Osteocyte (in vitro differentiated cells): ENCODE results near the gene TMIGD1. TPM values are rescaled to one million over a fixed set of nuclear protein-coding genes. Genes with fewer than 3 reads are reported as not detected.

Experiments
- DNase-seq: peaks from one replicate; pipeline ENCODE4 v3.0.0; 2021; ENCODE audit warnings: mixed read lengths; ENCODE audit not compliant: unreplicated experiment; ENCODE audit errors: extremely low spot score
- H3K27ac Mint-ChIP-seq: one replicate; pipeline ENCODE4 v1.8.0; 2021; ENCODE audit warnings: mild to moderate bottlenecking, mixed read lengths; ENCODE audit not compliant: unreplicated experiment
- H3K27me3 Mint-ChIP-seq: one replicate; pipeline ENCODE4 v1.8.0; 2021; ENCODE audit warnings: mixed read lengths; ENCODE audit not compliant: unreplicated experiment
- H3K36me3 Mint-ChIP-seq: one replicate; pipeline ENCODE4 v1.8.0; 2021; ENCODE audit warnings: mixed read lengths; ENCODE audit not compliant: unreplicated experiment
- H3K4me1 Mint-ChIP-seq: one replicate; pipeline ENCODE4 v1.8.0; 2021; ENCODE audit warnings: mixed read lengths; ENCODE audit not compliant: unreplicated experiment
- H3K4me3 Mint-ChIP-seq: one replicate; pipeline ENCODE4 v1.8.0; 2021; ENCODE audit warnings: mild to moderate bottlenecking, moderate library complexity, mixed read lengths; ENCODE audit not compliant: unreplicated experiment
- H3K9me3 Mint-ChIP-seq: one replicate; pipeline ENCODE4 v1.8.0; 2021; ENCODE audit warnings: mixed read lengths; ENCODE audit not compliant: unreplicated experiment
- CTCF ChIP-seq: fragments of 200-600 bp; sonication (generic); IDR thresholded peaks from 2 replicates; pipeline ENCODE4 v1.5.0; 2021; ENCODE audit warnings: antibody characterized with exemption, mild to moderate bottlenecking, moderate library complexity
- total RNA-seq: library from RNA; stranded (reverse); gene quantifications from 2 replicates; pipeline ENCODE4 v1.2.1, GENCODE V29; 2021

TMIGD1 gene
- total RNA-seq, 1 donor from 2014 or later: not detected

DNA sequence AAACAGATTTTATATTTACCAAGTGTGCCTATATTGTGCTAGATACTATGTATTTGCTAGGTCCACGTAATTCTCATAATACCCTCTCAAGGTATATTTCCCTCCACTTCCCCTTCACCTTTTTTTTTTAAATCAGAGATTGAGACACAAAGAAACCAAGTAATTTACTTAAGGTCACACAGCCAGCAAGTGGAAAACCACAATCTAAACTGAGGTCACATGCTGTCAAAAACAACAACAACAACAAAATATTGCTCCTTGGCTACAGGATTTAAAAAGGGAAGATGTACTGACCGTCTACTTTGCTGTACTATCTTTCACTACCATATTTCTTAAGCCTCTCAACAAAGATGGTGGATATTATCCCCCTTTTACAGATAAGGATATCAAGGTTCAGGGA lies 57.9 kb downstream of the TMIGD1 start:
- Mint-ChIP-seq H3K27ac (no peak overlapping the region), H3K4me3 (no peak overlapping the region), H3K4me1 (peaks cover 12% of the 10 kb centered on the region), H3K9me3 (no peaks in the 10 kb centered on the region), H3K27me3 (no peaks in the 10 kb centered on the region), H3K36me3 (peaks cover 45% of the 10 kb centered on the region)
- no peak for TF ChIP-seq CTCF
- DNase-seq: no peak

GRCh38 chr17:30274887-30275286 lies 59.0 kb downstream of the TMIGD1 start:
- no peaks in the 10 kb centered on the region for H3K27me3 Mint-ChIP-seq
- H3K4me3 Mint-ChIP-seq: no peak overlapping the region
- H3K9me3 Mint-ChIP-seq: no peaks in the 10 kb centered on the region
- no peak for DNase-seq
- H3K27ac Mint-ChIP-seq: no peak overlapping the region
- H3K36me3 Mint-ChIP-seq: peaks cover 47% of the 10 kb centered on the region
- H3K4me1 Mint-ChIP-seq: peaks cover 16% of the 10 kb centered on the region
- no peak for TF ChIP-seq CTCF

- no peak for DNase-seq
- Mint-ChIP-seq H3K36me3 (peaks cover 51% of the 10 kb centered on the region), H3K4me3 (no peak overlapping the region), H3K27ac (no peak overlapping the region), H3K4me1 (peaks cover 16% of the 10 kb centered on the region), H3K27me3 (no peaks in the 10 kb centered on the region), H3K9me3 (no peaks in the 10 kb centered on the region)
- TF ChIP-seq CTCF: no peak
Measured at GRCh38 chr17:30273373-30273772, 60.5 kb downstream of the TMIGD1 start.

DNA sequence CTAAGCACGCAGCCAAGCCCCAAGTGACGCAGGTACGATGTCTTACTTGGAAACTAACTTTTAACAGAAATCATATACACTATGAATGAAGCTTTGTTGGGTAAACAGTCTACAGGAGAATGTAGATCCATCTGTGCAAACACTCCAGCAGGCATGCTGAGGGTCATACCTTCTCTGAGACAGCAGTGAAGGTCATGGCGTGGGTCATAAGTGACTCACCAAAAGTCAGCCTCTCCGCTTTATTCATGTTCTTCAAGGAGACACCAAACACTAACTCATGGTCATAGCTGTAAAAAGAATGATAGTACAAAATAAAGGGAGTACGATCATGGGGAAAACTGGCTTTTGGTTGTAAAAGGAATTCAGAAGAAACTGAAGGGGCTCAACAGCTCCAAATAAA lies 62.8 kb downstream of the TMIGD1 start:
- H3K27ac Mint-ChIP-seq: peak overlapping the region; percentile 50
- no peaks in the 10 kb centered on the region for H3K9me3 Mint-ChIP-seq
- DNase-seq: no peak
- TF ChIP-seq CTCF: no peak
- H3K27me3 Mint-ChIP-seq: no peaks in the 10 kb centered on the region
- H3K36me3 Mint-ChIP-seq: peaks cover 58% of the 10 kb centered on the region
- H3K4me1 Mint-ChIP-seq: peaks cover 18% of the 10 kb centered on the region
- H3K4me3 Mint-ChIP-seq: peak overlapping the region; percentile 0

DNA sequence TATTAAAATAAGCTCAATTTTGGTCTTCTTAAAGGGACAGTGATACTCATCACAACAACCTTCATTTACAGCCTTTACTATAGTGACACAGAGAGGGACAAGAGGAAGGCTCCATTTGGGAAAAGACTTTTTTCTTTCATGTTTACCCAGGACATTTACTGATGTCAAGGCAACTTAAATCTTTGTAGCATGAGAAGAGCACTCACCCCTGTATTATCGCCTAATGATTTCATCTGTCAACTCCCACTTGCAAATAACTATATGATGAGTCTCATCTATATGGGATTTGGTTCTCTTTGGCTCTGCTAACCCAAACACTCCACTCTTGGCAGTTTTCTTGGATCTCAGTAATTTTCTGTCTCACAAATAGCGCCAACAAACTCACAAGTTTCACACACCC lies 66.2 kb downstream of the TMIGD1 start:
- no peak for DNase-seq
- H3K27ac Mint-ChIP-seq: peak overlapping the region; percentile 61

More for the DNA sequence above, 66.2 kb downstream of the TMIGD1 start:
- Mint-ChIP-seq H3K4me3 (no peak overlapping the region), H3K27me3 (no peaks in the 10 kb centered on the region), H3K4me1 (peaks cover 17% of the 10 kb centered on the region), H3K36me3 (peaks cover 49% of the 10 kb centered on the region), H3K9me3 (no peaks in the 10 kb centered on the region)
- no peak for TF ChIP-seq CTCF

Other genes with a start within 250 kb of the TMIGD1 start
- gene NSRP1, start 217.2 kb downstream of the TMIGD1 start, total RNA-seq: 26.5 and 31.6 TPM in 2 replicates
- 0.10 and 0.16 TPM in 2 replicates for gene SLC6A4, start 98.4 kb downstream of the TMIGD1 start, total RNA-seq
- 67.0 TPM in 2 replicates for gene BLMH, start 42.1 kb downstream of the TMIGD1 start, total RNA-seq
- 70.1 and 72.4 TPM in 2 replicates for gene CPD, start 44.9 kb upstream of the TMIGD1 start, total RNA-seq
- gene GOSR1, start 143.4 kb upstream of the TMIGD1 start, total RNA-seq: 47.3 and 55.0 TPM in 2 replicates